Transverse colon (tissue), 3 donors: ENCODE measurements around the gene LSM7.

Experiments
- CTCF ChIP-seq, 5 experiments: fragments of 200-600 bp in 3 of 5; fragments of 450-650 bp in 2 of 5; sonication (generic) in 3 of 5; IDR thresholded peaks; 1 replicate in 2 of 5; 2 replicates in 3 of 5; pipeline ENCODE4 v1.5.1; 2016 to 2017; ENCODE audit warnings: antibody characterized with exemption in 5 of 5, inconsistent platforms in 3 of 5, mild to moderate bottlenecking in 2 of 5, moderate library complexity in 1 of 5
- POLR2A ChIP-seq: fragments of 450-650 bp; IDR thresholded peaks from one replicate; pipeline ENCODE4 v1.6.1; 2016; ENCODE audit warnings: antibody characterized with exemption, mild to moderate bottlenecking, moderate library complexity

GRCh38 chr19:2344381-2344870, 16.0 kb upstream of the LSM7 start:
- TF ChIP-seq POLR2A (no peak), CTCF (IDR thresholded peaks at IDR 0.05) (no peak)
